BE2C (cell line): ENCODE data around the gene FBXL7.

Experiments
- DNase-seq: peaks from one replicate; pipeline ENCODE4 v3.0.0-alpha.2; 2020
- H3K27me3 ChIP-seq: fragments of 250-450 bp; sonication (Bioruptor Pico); 2 replicates; pipeline ENCODE4 v1.5.1; 2020; ENCODE audit warnings: mild to moderate bottlenecking
- H3K36me3 ChIP-seq: fragments of 250-450 bp; sonication (Bioruptor Pico); 2 replicates; pipeline ENCODE4 v1.5.1; 2020; ENCODE audit warnings: mild to moderate bottlenecking
- H3K4me1 ChIP-seq: fragments of 250-450 bp; sonication (Bioruptor Pico); 2 replicates; pipeline ENCODE4 v1.5.1; 2020
- H3K4me3 ChIP-seq: 2 replicates; pipeline ENCODE4 v1.5.1; 2011; ENCODE audit warnings: low read depth, low read length
- H3K9me3 ChIP-seq: fragments of 250-450 bp; sonication (Bioruptor Pico); 2 replicates; pipeline ENCODE4 v1.5.1; 2020
- TF ChIP-seq, protein P1 (sequence below): IDR thresholded peaks from 2 replicates; pipeline ENCODE4 v1.5.1; 2012; ENCODE audit warnings: mild to moderate bottlenecking, low read depth, low read length

FBXL7 gene

DNA sequence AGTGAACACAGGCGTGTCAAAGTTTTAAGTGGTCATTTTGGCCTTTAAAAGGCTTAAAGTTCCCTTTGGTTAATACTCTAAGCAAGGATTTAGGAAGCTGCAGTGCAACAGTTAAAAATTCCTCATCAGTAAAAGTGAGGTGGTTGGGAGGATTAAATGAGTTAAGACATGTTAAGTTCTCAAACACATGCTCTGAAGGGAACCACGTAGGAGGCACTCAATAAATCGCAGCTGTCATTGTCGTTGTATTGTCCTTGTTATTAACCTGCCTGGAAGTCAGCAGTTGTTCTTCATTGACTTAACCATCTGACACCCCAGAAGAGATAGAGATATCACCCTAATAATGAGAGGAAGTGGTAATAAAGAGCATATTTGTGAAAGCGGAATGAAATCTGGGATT, 432.1 kb downstream of the FBXL7 start:
- Histone ChIP-seq H3K9me3 (no peaks in the 10 kb centered on the region), H3K27me3 (no peaks in the 10 kb centered on the region), H3K4me3 (no peak overlapping the region), H3K36me3 (no peaks in the 10 kb centered on the region), H3K4me1 (no peaks in the 10 kb centered on the region)
- TF ChIP-seq, protein P1, sequence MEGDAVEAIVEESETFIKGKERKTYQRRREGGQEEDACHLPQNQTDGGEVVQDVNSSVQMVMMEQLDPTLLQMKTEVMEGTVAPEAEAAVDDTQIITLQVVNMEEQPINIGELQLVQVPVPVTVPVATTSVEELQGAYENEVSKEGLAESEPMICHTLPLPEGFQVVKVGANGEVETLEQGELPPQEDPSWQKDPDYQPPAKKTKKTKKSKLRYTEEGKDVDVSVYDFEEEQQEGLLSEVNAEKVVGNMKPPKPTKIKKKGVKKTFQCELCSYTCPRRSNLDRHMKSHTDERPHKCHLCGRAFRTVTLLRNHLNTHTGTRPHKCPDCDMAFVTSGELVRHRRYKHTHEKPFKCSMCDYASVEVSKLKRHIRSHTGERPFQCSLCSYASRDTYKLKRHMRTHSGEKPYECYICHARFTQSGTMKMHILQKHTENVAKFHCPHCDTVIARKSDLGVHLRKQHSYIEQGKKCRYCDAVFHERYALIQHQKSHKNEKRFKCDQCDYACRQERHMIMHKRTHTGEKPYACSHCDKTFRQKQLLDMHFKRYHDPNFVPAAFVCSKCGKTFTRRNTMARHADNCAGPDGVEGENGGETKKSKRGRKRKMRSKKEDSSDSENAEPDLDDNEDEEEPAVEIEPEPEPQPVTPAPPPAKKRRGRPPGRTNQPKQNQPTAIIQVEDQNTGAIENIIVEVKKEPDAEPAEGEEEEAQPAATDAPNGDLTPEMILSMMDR, result no peak
- DNase-seq, result no peak

DNA sequence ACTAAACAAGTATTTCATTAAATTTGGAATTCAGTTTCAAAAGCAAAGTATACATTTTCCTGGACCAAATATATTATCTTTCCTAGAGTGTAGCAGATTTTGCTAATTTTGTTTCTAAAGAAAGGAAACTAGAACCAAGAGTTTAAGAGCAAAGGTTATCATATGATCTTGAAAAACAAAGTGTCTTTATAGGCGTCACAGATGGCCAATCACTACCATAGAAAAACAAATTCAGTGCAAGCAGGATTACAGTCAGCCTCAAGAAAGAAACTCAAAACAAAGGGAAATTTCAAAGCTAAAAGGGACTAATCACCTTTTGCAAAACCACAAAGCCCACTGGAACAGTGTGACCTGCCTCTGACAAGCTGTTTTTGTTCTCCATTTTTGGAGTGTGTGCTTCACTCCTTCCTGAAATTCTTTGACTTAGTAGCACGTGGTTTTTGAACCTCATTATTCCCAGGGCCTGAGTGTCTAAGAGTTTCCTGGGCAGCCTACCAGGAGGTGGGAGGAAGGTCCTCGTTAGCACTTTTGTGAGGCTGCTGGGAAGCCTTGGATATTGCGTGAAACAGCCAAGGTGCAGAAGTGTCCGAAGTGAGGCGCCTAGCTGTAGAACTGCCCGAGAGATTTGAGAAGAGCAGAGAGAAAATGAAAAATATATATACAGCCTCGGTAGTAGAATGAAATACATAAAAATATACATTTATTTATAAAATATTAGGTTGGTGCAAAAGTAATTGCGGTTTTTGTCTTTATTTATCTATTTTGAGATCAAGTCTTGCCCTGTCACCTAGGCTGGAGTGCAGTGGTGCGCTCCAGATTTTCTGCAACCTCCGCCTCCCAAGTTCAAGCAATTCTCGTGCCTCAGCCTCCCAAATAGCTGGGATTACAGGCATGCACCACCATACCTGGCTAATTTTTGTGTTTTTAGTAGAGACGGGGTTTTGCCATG, 433.6 kb downstream of the FBXL7 start:
- TF ChIP-seq, protein P1, result no peak
- no peak for DNase-seq
- Histone ChIP-seq H3K36me3 (no peaks in the 10 kb centered on the region), H3K27me3 (no peaks in the 10 kb centered on the region), H3K4me1 (no peaks in the 10 kb centered on the region), H3K4me3 (no peak overlapping the region), H3K9me3 (no peaks in the 10 kb centered on the region)

DNA sequence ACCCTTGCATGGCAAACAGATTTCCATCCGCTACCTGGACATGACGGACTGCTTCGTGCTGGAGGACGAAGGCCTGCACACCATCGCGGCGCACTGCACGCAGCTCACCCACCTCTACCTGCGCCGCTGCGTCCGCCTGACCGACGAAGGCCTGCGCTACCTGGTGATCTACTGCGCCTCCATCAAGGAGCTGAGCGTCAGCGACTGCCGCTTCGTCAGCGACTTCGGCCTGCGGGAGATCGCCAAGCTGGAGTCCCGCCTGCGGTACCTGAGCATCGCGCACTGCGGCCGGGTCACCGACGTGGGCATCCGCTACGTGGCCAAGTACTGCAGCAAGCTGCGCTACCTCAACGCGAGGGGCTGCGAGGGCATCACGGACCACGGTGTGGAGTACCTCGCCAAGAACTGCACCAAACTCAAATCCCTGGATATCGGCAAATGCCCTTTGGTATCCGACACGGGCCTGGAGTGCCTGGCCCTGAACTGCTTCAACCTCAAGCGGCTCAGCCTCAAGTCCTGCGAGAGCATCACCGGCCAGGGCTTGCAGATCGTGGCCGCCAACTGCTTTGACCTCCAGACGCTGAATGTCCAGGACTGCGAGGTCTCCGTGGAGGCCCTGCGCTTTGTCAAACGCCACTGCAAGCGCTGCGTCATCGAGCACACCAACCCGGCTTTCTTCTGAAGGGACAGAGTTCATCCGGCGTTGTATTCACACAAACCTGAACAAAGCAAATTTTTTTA, 436.7 kb downstream of the FBXL7 start:
- no peaks in the 10 kb centered on the region for H3K36me3 ChIP-seq
- TF ChIP-seq, protein P1, result no peak
- no peaks in the 10 kb centered on the region for H3K9me3 ChIP-seq
- H3K27me3 ChIP-seq, result no peaks in the 10 kb centered on the region
- no peaks in the 10 kb centered on the region for H3K4me1 ChIP-seq
- H3K4me3 ChIP-seq, result no peak overlapping the region
- DNase-seq, result no peak

DNA sequence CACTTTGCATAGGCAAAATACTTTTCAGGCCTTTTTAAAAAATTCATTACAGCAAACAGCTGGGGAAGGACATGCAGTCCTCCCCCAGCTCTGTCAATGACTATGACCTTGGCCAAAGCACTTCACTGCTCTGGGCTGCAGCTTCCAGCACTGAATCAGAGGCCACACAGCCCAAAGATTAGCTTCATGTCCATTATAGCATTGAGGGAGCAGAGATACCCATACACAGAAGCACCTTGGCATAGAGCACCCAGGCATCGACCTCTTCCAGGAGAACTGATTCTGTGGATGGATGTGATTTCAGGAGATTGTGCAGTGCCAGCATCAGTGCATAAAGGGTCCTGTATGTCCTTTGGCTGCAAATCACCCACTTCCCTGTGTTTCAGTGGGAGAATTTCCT, 437.7 kb downstream of the FBXL7 start:
- no peaks in the 10 kb centered on the region for H3K4me1 ChIP-seq
- DNase-seq, result no peak
- TF ChIP-seq, protein P1, result no peak

DNA sequence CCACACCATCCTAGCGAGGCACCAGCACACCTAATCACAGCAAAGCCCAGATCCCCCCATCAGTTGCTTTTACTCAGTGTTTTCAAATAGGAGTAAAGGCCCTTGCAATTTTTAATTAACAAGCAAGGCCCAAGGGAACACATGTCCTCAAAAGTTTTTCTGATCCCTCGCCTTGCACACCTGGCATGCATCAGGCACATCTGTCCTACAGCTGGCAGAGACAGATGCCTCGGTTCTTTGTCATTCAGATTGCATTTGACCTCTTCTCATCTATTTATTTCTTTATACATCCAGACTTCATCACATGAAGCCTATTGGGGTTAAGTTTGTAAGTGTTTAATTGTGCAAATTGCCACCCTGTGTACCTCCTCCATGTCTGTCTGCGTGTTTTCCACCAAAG, 438.2 kb downstream of the FBXL7 start:
- TF ChIP-seq, protein P1, result no peak
- H3K9me3 ChIP-seq, result no peaks in the 10 kb centered on the region
- DNase-seq, result no peak
- H3K36me3 ChIP-seq, result no peaks in the 10 kb centered on the region
- no peaks in the 10 kb centered on the region for H3K27me3 ChIP-seq
- no peak overlapping the region for H3K4me3 ChIP-seq
- no peaks in the 10 kb centered on the region for H3K4me1 ChIP-seq

More for the DNA sequence above, 437.7 kb downstream of the FBXL7 start:
- Histone ChIP-seq H3K9me3 (no peaks in the 10 kb centered on the region), H3K27me3 (no peaks in the 10 kb centered on the region), H3K36me3 (no peaks in the 10 kb centered on the region), H3K4me3 (no peak overlapping the region)

DNA sequence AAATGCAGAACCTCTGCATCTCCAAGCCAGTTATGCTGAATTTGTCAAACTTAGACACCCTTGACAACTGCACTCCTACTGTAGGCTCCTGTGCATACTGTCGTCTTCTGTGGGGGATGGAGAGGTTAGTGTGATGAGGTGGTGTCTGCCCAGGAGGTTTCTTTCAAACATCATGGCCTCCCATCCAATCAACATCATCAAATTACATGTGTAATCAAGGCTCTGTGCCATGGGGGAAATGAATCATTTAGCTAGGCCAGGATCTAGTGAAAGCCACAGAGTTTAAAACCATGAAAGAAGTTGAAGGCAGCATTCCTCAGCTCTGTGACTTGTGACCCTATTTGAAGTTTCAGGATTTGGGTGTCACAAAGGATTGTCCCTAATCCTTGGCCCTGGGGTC, 439.0 kb downstream of the FBXL7 start:
- H3K9me3 ChIP-seq, result no peaks in the 10 kb centered on the region
- no peak for DNase-seq
- TF ChIP-seq, protein P1, result no peak
- H3K4me3 ChIP-seq, result no peak overlapping the region
- H3K36me3 ChIP-seq, result no peaks in the 10 kb centered on the region
- no peaks in the 10 kb centered on the region for H3K4me1 ChIP-seq
- no peaks in the 10 kb centered on the region for H3K27me3 ChIP-seq
